NB4 (cell line): ENCODE results near the gene OR2D3.

Source experiments
- DNase-seq: peaks from one replicate; pipeline ENCODE4 v3.0.0; 2010; ENCODE audit warnings: low read depth
- H3K4me3 ChIP-seq: one replicate; pipeline ENCODE4 v1.5.1; 2011; ENCODE audit warnings: mild to moderate bottlenecking, low read depth, low read length, moderate library complexity
- MYC ChIP-seq: IDR thresholded peaks from 2 replicates; pipeline ENCODE4 v1.6.1; 2011; ENCODE audit warnings: low read depth, low read length
- POLR2A ChIP-seq: IDR thresholded peaks from 2 replicates; pipeline ENCODE4 v1.6.1; 2011; ENCODE audit warnings: mild to moderate bottlenecking; ENCODE audit not compliant: insufficient read length; ENCODE audit errors: extremely low read depth
- TF ChIP-seq, protein P1 (sequence below): IDR thresholded peaks from 2 replicates; pipeline ENCODE4 v1.6.1; 2011; ENCODE audit warnings: low read depth, low read length
- TF ChIP-seq, protein P2 (sequence below): IDR thresholded peaks from one replicate; pipeline ENCODE4 v1.5.1; 2012; ENCODE audit warnings: low read depth, low read length

The OR2D3 gene

GRCh38 chr11:6925007-6925577 is 4.3 kb downstream of the OR2D3 start:
- TF ChIP-seq MYC (no peak), POLR2A (no peak)
- TF ChIP-seq, protein P1, sequence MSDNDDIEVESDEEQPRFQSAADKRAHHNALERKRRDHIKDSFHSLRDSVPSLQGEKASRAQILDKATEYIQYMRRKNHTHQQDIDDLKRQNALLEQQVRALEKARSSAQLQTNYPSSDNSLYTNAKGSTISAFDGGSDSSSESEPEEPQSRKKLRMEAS, result no peak
- TF ChIP-seq, protein P2, sequence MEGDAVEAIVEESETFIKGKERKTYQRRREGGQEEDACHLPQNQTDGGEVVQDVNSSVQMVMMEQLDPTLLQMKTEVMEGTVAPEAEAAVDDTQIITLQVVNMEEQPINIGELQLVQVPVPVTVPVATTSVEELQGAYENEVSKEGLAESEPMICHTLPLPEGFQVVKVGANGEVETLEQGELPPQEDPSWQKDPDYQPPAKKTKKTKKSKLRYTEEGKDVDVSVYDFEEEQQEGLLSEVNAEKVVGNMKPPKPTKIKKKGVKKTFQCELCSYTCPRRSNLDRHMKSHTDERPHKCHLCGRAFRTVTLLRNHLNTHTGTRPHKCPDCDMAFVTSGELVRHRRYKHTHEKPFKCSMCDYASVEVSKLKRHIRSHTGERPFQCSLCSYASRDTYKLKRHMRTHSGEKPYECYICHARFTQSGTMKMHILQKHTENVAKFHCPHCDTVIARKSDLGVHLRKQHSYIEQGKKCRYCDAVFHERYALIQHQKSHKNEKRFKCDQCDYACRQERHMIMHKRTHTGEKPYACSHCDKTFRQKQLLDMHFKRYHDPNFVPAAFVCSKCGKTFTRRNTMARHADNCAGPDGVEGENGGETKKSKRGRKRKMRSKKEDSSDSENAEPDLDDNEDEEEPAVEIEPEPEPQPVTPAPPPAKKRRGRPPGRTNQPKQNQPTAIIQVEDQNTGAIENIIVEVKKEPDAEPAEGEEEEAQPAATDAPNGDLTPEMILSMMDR, result no peak
- H3K4me3 ChIP-seq, result no peak overlapping the region
- no peak for DNase-seq

DNA sequence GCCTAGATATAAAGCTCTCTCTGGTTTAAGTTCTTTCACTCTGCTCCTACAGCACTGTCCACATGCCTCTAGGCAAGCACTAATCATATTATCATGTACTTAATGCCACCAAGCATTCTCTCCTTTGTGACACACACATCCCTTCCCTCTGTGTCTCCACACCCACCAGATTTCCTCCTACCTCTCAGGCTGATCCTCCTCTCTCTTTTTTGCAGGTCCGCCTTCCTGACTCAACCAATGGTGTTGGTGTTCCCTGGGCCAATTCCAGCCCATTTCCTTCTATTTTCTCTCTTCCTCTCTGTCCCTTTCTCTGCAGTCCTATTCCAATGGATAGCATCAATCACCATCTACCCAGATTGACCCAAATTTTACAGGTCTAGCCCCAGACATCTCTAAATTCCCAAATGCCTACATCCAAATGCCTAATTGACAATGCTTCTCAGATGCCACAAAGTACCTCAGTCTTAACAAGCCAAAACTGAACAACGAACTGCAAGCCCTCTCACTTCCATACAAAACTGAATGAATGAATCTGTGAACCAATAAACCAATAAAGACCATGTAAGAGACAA is 4.9 kb downstream of the OR2D3 start:
- TF ChIP-seq MYC (no peak), POLR2A (no peak)
- TF ChIP-seq, protein P1, result no peak
- TF ChIP-seq, protein P2, result no peak
- H3K4me3 ChIP-seq, result no peak overlapping the region
- DNase-seq, result no peak

DNA sequence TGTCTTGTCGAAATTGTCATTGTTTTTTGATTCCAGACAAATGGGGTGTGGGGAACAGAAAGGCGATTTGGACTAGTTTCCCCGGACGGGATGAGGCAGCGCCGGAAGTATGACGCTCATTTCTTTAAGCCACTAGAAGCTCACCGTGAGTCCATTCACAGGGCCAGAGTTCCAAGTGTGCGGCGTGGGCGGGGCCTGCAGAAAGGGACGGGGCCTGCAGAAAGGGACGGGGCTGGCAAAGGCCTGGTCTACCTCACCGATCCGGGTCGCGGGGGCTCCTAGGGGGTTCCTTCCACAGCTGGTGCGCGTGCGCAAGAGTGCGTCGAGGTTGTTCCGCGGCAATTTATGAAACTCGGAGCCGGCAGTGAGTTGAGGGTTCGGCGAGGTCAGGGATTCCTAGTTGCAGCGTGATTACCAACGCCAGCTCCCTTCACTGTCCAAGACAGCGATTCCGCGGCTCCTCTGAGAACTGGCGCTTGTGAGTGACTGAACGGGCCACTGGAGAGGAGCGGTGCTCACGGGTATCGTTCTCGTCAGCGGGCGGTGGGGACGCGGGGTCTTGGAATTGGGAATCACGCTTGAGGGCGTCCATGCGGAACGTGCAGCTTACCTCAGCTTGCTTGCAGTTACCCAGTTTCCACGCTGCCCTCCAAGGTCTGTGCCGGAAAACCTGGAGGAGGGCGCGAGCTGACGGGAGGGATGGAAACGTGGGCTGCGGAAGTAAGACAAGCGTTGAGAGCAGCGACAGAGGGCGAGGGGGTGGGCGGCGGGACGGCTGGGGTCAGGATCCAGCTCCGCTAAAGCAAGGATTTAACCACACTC is 5.6 kb downstream of the OR2D3 start, which contains the start of gene ZNF215:
TSS of gene ZNF215 (plus strand) at position 219 of the 822 bp plus-strand sequence. CDS start 5,847 bp downstream, outside the sequence.
- no peak for DNase-seq
- H3K4me3 ChIP-seq, result no peak within 1 kb of the TSS
- TF ChIP-seq MYC (no peak), POLR2A (no peak)
- TF ChIP-seq, protein P2, result no peak
- TF ChIP-seq, protein P1, result no peak

GRCh38 chr11:6927030-6927617 is 6.3 kb downstream of the OR2D3 start:
- H3K4me3 ChIP-seq, result no peak overlapping the region
- DNase-seq, result no peak
- TF ChIP-seq MYC (no peak), POLR2A (no peak)
- TF ChIP-seq, protein P1, result no peak
- TF ChIP-seq, protein P2, result no peak

DNA sequence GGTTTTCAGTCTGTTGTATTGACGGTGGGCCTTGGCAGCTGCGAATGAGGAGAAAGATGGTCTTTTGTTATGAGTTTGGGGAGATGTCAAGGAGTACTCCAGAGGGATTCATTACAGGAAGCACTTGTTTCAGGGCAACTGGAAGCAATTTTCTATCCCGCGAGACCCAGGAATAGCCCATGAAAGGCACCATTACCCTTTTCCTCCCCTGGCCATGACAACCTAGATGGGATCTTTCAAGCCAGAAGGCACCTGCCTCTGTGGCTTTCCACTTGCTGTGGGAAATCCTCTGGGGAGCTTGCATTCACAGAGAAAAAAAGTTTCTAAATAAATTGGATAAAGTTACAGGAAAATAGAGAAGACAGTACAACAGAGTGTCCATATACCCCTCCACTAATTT is 8.1 kb downstream of the OR2D3 start:
- H3K4me3 ChIP-seq, result no peak overlapping the region
- TF ChIP-seq MYC (no peak), POLR2A (no peak)
- TF ChIP-seq, protein P1, result no peak
- DNase-seq, result no peak
